Measurements from ENCODE around the gene FBXO41. TPM values are rescaled to one million over a fixed set of nuclear protein-coding genes. Genes with fewer than 3 reads are reported as not detected.

Gene FBXO41
- total and polyA plus RNA-seq, 10 of the 15 experiments (the other 5 are each of a cell fraction or from before 2014, with no cell fraction given), result 1.9 to 38.9 (median 11.3) TPM

DNA sequence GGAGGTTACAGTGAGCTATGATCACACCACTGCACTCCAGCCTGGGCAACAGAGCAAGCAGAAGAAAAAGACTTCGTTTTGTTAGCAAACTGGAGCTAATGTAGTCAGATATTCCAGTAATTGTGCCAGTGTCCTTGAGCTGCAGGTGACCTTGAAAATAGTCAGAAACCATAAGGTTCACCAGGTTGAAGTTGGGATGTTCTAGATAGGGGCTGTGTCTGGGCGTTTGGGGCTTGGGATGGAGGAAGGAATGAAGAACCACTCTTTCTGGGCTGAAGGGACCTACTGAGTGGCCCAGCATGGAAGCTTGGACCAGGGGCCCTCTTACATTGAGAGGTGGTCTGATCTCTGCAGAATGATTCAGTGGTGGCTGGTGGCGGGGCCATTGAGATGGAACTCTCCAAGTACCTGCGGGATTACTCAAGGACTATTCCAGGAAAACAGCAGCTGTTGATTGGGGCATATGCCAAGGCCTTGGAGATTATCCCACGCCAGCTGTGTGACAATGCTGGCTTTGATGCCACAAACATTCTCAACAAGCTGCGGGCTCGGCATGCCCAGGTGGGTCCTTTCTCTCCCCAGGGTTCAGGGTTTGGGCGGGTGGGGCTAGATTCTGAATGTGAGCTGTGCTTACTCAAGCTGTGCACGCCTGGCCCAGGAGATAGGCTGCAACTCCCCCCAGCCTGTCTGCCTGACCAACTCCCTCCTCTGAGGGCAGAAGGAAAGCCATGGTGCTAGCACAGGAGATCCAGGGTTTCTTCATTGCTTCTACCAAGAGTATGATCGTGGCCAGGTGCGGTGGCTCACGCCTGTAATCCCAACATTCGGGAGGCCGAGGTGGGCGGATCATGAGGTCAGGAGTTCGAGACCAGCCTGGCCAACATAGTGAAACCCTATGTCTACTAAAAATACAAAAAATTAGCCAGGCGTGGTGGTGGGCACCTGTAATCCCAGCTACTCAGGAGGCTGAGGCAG lies 33.1 kb downstream of the FBXO41 start:
- in situ Hi-C loops (cut with MboI) (no loop called here), intact Hi-C loops (cut with micrococcal nuclease; ENCODE audit: unreplicated experiment) (no loop called here)
- Histone ChIP-seq H3K36me3 (ENCODE audit: control insufficient read depth in 2 of 2, insufficient read depth in 2 of 2, low read length in 1 of 2) (peaks cover 49 to 51% of the 10 kb centered on the region in 2 experiments), H3K9me3 (replicated peaks; ENCODE audit: control insufficient read depth, insufficient read depth, low read length) (no peaks in the 10 kb centered on the region), H3K79me2 (ENCODE audit: control insufficient read depth, insufficient read depth, low read length) (no peaks in the 10 kb centered on the region), H3K9ac (ENCODE audit: control insufficient read depth, insufficient read depth, low read length) (no peak overlapping the region), H3K27ac (ENCODE audit: control insufficient read depth, insufficient read depth) (no peak overlapping the region), H3K4me2 (ENCODE audit: control insufficient read depth, insufficient read depth) (no peak overlapping the region), H3K4me3 (no peak overlapping the region), H3K27me3 (replicated peaks in 1 of 2; ENCODE audit: control insufficient read depth in 2 of 2, insufficient read depth in 2 of 2, low read length in 1 of 2) (no peaks in the 10 kb centered on the region), H3K4me1 (ENCODE audit: control insufficient read depth, insufficient read depth, low read length) (no peaks in the 10 kb centered on the region), H4K20me1 (ENCODE audit: control insufficient read depth, insufficient read depth) (no peaks in the 10 kb centered on the region; the same call in 1 of the 2 replicates), H2AFZ (ENCODE audit: control insufficient read depth, low read depth, low read length) (no peak overlapping the region)
- CTCF ChIA-PET, result interaction anchor here (1.6 kb wide), 1 partner anchor 13 kb away, joined by 3 read pairs; no protein-coding TSS in a partner anchor
- RAD21 ChIA-PET (ENCODE audit: unreplicated experiment), result interaction anchor here (0.8 kb wide), 1 partner anchor 39 kb away, joined by 4 read pairs; no protein-coding TSS in a partner anchor
- TF ChIP-seq HDGF (IDR thresholded peaks at IDR 0.05) (no peak), DPF2 (IDR thresholded peaks at IDR 0.05) (no peak), MTA3 (IDR thresholded peaks at IDR 0.05; ENCODE audit: borderline replicate concordance, low read length) (no peak), FOS (IDR thresholded peaks at IDR 0.05; ENCODE audit: borderline replicate concordance, extremely low read depth, insufficient read length) (no peak), HCFC1 (IDR thresholded peaks at IDR 0.05; ENCODE audit: low read length) (no peak), CREB1 (IDR thresholded peaks at IDR 0.05; ENCODE audit: low read depth) (no peak), RFX5 (IDR thresholded peaks at IDR 0.05; ENCODE audit: low read depth, low read length) (no peak), ZNF622 (IDR thresholded peaks at IDR 0.05) (no peak), NFXL1 (IDR thresholded peaks at IDR 0.05; ENCODE audit: borderline replicate concordance) (no peak), POLR2AphosphoS5 (IDR thresholded peaks at IDR 0.05; ENCODE audit: low read length) (no peak), POLR2AphosphoS2 (IDR thresholded peaks at IDR 0.05; ENCODE audit: low read depth, low read length) (no peak), MYB (IDR thresholded peaks at IDR 0.05; ENCODE audit: borderline replicate concordance, low read depth, low read length) (no peak)
- TF ChIP-seq, protein P1, sequence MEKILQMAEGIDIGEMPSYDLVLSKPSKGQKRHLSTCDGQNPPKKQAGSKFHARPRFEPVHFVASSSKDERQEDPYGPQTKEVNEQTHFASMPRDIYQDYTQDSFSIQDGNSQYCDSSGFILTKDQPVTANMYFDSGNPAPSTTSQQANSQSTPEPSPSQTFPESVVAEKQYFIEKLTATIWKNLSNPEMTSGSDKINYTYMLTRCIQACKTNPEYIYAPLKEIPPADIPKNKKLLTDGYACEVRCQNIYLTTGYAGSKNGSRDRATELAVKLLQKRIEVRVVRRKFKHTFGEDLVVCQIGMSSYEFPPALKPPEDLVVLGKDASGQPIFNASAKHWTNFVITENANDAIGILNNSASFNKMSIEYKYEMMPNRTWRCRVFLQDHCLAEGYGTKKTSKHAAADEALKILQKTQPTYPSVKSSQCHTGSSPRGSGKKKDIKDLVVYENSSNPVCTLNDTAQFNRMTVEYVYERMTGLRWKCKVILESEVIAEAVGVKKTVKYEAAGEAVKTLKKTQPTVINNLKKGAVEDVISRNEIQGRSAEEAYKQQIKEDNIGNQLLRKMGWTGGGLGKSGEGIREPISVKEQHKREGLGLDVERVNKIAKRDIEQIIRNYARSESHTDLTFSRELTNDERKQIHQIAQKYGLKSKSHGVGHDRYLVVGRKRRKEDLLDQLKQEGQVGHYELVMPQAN (conservative IDR thresholded peaks at IDR 0.05), result no peak
- TF ChIP-seq, protein P2, sequence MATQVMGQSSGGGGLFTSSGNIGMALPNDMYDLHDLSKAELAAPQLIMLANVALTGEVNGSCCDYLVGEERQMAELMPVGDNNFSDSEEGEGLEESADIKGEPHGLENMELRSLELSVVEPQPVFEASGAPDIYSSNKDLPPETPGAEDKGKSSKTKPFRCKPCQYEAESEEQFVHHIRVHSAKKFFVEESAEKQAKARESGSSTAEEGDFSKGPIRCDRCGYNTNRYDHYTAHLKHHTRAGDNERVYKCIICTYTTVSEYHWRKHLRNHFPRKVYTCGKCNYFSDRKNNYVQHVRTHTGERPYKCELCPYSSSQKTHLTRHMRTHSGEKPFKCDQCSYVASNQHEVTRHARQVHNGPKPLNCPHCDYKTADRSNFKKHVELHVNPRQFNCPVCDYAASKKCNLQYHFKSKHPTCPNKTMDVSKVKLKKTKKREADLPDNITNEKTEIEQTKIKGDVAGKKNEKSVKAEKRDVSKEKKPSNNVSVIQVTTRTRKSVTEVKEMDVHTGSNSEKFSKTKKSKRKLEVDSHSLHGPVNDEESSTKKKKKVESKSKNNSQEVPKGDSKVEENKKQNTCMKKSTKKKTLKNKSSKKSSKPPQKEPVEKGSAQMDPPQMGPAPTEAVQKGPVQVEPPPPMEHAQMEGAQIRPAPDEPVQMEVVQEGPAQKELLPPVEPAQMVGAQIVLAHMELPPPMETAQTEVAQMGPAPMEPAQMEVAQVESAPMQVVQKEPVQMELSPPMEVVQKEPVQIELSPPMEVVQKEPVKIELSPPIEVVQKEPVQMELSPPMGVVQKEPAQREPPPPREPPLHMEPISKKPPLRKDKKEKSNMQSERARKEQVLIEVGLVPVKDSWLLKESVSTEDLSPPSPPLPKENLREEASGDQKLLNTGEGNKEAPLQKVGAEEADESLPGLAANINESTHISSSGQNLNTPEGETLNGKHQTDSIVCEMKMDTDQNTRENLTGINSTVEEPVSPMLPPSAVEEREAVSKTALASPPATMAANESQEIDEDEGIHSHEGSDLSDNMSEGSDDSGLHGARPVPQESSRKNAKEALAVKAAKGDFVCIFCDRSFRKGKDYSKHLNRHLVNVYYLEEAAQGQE (IDR thresholded peaks at IDR 0.05; ENCODE audit: low read depth, low read length), result no peak
- POLR2A ChIA-PET, result no interaction called here
- DNase-seq (ENCODE audit: low read depth, low spot score) (no peak), FAIRE-seq (no peak), ATAC-seq (no peak)
- WGBS (ENCODE audit: insufficient coverage, insufficient replicate concordance, low lambda C conversion rate, missing lambda C conversion rate), result 87% methylated on average over 17 of the region's 17 CpGs
- BruUV-seq (replicated peaks), result no TSS peak
- SMC1A ChIA-PET (ENCODE audit: uncharacterized antibody, unreplicated experiment), result interaction anchor here (1.7 kb wide), 1 partner anchor 12 kb away, joined by 3 read pairs; no protein-coding TSS in a partner anchor

All from GM12878 (cell line).